ENCODE results near the gene TMEM150B.
A peak's percentile ranks its signal among the peaks of the same experiment; 100 is the strongest.
"Not testable (repeated sequence)": the region's sequence is repeated elsewhere in the genome, so short reads cannot be mapped to it uniquely, and the experiment has no call there.

The TMEM150B gene

DNA sequence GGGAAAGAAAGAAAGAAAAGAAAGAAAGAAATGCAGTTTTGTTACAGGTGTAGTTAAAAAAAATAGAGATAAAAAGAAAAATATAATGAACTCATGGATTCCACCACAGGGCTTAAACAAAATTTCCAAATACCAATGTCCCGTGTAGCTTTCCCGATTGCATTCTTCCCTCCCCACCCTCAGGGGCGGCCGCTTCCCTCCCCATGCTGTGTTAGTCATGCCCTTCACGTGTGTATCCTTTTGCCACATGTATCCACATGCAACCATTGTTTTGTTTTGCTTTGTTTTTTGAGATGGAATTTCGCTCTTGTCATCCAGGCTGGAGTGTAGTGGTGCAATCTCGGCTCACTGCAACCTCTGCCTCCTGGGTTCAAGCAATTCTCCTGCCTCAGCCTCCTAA is 11.0 kb upstream of the TMEM150B start:
- Mint-ChIP-seq H3K27ac (no peak overlapping the region), H3K36me3 (ENCODE audit: low read depth) (peaks cover 13% of the 10 kb centered on the region), H3K4me3 (no peak overlapping the region), H3K9me3 (no peaks in the 10 kb centered on the region), H3K27me3 (peaks cover 3% of the 10 kb centered on the region), H3K4me1 (ENCODE audit: low read depth) (peaks cover 36% of the 10 kb centered on the region)
- intact Hi-C loops (cut with micrococcal nuclease), result loop anchor here (5.0 kb wide), 1 partner anchor 51 kb away; the partner anchor contains the start of gene RPL28

GRCh38 chr19:55333870-55334269 is 8.7 kb upstream of the TMEM150B start:
- Mint-ChIP-seq H3K4me3 (no peak overlapping the region), H3K27ac (no peak overlapping the region), H3K9me3 (no peaks in the 10 kb centered on the region), H3K36me3 (ENCODE audit: low read depth) (no peaks in the 10 kb centered on the region), H3K4me1 (ENCODE audit: low read depth) (peaks cover 32% of the 10 kb centered on the region), H3K27me3 (peaks cover 3% of the 10 kb centered on the region)
- intact Hi-C loops (cut with micrococcal nuclease), result no loop called here

- not testable (repeated sequence) for H3K36me3 Mint-ChIP-seq (ENCODE audit: low read depth)
These were observed 4.7 kb upstream of the TMEM150B start for GRCh38 chr19:55329791-55330190.

DNA sequence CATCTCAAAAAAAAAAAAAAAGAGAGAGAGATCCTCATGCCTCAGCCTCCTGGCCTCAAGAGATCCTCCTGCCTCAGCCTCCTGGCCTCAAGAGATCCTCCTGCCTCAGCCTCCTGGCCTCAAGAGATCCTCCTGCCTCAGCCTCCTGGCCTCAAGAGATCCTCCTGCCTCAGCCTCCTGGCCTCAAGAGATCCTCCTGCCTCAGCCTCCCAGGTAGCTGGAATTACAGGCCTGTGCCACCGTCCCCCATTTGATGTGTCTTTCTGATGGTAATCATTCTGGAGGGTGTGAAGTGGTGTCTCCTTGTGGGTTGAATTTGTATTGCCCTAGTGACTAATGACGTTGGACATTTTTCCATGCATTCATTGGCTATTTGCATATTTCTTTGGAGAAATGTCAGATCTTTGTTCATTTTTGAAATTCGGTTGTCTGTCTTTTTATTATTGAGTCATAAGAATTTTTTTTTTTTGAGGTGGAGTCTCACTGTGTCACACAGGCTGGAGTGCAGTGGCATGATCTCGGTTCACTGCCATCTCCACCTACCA is 3.7 kb upstream of the TMEM150B start:
- H3K4me3 Mint-ChIP-seq; H3K9me3 Mint-ChIP-seq; H3K36me3 Mint-ChIP-seq (ENCODE audit: low read depth); H3K27me3 Mint-ChIP-seq; intact Hi-C loops (cut with micrococcal nuclease): not testable (repeated sequence)
- H3K27ac Mint-ChIP-seq, result peak overlapping the region; percentile 55
- H3K4me1 Mint-ChIP-seq (ENCODE audit: low read depth), result peaks cover 58% of the 10 kb centered on the region

More at GRCh38 chr19:55329791-55330190, 4.7 kb upstream of the TMEM150B start:
- H3K9me3 Mint-ChIP-seq; H3K4me3 Mint-ChIP-seq; intact Hi-C loops (cut with micrococcal nuclease); H3K27me3 Mint-ChIP-seq: not testable (repeated sequence)
- H3K27ac Mint-ChIP-seq, result peak overlapping the region; percentile 54
- H3K4me1 Mint-ChIP-seq (ENCODE audit: low read depth), result peaks cover 54% of the 10 kb centered on the region

GRCh38 chr19:55324662-55325061 is 479 bp downstream of the TMEM150B start:
- H3K4me3 Mint-ChIP-seq, result peak overlapping the region; percentile 90
- peak overlapping the region; percentile 94 for H3K27ac Mint-ChIP-seq
- intact Hi-C loops (cut with micrococcal nuclease), result loop anchor here (2.0 kb wide), 1 partner anchor 14 kb away; the partner anchor contains the start of gene KMT5C
- no peaks in the 10 kb centered on the region for H3K27me3 Mint-ChIP-seq
- H3K36me3 Mint-ChIP-seq (ENCODE audit: low read depth), result peaks cover 44% of the 10 kb centered on the region
- no peaks in the 10 kb centered on the region for H3K9me3 Mint-ChIP-seq
- peaks cover 68% of the 10 kb centered on the region for H3K4me1 Mint-ChIP-seq (ENCODE audit: low read depth)

DNA sequence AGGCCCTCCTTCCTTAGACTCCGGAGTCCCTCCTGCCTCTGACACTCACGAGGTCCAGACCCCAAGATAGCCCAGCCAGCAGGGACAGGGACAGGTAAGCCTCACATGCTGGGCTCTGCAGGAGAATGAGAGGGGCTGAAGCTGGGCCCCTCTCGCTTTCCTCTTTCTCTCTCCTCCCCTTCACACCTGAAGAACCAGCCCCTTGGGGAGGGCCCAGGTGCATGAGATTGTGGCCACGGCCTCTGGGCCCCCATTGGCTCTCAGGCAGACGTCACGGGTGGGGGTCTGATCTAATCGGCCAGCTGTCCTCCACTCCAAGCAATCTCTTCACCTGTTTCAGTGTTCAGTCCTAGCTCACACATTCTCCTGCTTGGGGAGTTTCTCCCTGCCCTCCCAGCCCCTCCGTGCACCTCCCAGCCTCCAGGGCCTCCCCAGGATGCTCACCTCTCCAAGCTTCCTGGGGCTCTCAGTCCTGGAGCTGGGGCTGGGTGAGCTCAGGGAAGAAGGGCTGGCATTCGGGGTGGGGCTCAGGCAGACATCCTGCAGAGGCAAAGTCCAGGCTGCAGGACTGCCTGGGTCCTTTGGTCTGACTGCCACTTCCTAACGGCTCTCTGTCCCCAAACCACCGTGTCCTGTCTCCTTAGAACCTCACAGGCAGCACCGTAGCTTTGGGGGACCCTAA is 2.8 kb downstream of the TMEM150B start:
- H3K4me3 Mint-ChIP-seq, result peak overlapping the region; percentile 77
- H3K4me1 Mint-ChIP-seq (ENCODE audit: low read depth), result peaks cover 60% of the 10 kb centered on the region
- H3K9me3 Mint-ChIP-seq, result no peaks in the 10 kb centered on the region
- peak overlapping the region; percentile 94 for H3K27ac Mint-ChIP-seq
- H3K27me3 Mint-ChIP-seq, result no peaks in the 10 kb centered on the region
- H3K36me3 Mint-ChIP-seq (ENCODE audit: low read depth), result peaks cover 67% of the 10 kb centered on the region
- intact Hi-C loops (cut with micrococcal nuclease), result no loop called here

DNA sequence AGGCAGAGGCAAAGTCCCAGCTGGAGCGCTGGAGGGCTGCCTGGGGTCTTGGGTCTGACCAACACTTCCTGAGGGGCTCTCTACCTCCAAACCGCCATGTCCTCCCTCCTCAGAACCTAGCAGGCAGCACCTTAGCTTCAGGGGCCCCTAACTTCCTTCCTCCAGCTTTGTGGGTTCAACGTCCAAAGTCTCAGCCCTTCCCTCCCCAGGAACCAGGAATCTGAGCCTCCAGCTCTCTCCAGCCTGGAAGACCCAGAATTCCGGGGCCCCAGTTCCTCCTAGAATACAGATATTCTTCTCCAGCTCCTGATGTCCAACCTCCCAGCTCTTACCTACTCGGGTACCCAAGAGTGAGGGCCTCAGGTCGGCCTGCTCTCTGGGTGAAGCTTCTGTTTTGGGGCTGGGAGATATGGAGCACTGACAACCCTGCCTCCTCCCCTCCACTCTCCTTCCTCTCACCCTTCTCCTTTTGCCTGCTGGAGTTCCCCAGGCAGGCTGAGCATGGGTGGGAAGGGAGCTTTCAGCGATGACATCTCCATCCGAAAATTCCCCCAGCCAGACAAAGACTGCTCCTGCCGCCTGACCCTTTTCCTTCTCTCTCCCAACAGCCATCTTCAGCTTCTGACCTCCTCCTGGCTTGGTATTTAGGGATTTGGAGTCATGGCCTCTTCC is 3.5 kb downstream of the TMEM150B start:
- Mint-ChIP-seq H3K27ac (peak overlapping the region; percentile 94), H3K9me3 (no peaks in the 10 kb centered on the region), H3K36me3 (ENCODE audit: low read depth) (peaks cover 74% of the 10 kb centered on the region), H3K4me1 (ENCODE audit: low read depth) (peaks cover 57% of the 10 kb centered on the region), H3K4me3 (peak overlapping the region; percentile 77), H3K27me3 (no peaks in the 10 kb centered on the region)
- intact Hi-C loops (cut with micrococcal nuclease), result no loop called here

- Mint-ChIP-seq H3K4me3 (no peak overlapping the region), H3K9me3 (no peaks in the 10 kb centered on the region), H3K27ac (peak overlapping the region; percentile 94), H3K27me3 (no peaks in the 10 kb centered on the region), H3K36me3 (ENCODE audit: low read depth) (peaks cover 80% of the 10 kb centered on the region), H3K4me1 (ENCODE audit: low read depth) (peaks cover 50% of the 10 kb centered on the region)
- intact Hi-C loops (cut with micrococcal nuclease), result no loop called here
These were observed 4.2 kb downstream of the TMEM150B start for GRCh38 chr19:55320844-55321419.

DNA sequence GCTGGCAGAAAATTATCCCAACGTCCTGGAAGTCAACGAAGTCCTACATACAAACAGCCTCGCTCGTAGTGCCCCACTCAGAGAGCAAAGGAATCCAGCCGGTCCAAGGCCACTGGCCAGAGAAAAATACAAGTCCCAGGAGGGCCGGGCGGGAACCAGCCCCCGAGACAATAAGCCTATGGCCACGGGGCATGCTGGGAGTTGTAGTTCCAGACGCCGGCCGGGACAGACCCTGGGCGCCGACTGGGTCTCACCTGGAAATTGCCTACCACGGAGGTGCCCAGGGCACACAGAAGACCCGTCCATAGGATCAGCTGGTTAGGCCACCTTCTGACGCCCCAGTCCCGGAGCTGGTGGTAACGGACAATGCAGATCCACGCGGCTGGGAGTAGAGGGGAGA is 5.4 kb downstream of the TMEM150B start:
- H3K4me3 Mint-ChIP-seq, result no peak overlapping the region
- peaks cover 39% of the 10 kb centered on the region for H3K4me1 Mint-ChIP-seq (ENCODE audit: low read depth)
- intact Hi-C loops (cut with micrococcal nuclease), result no loop called here
- peaks cover 88% of the 10 kb centered on the region for H3K36me3 Mint-ChIP-seq (ENCODE audit: low read depth)
- no peaks in the 10 kb centered on the region for H3K27me3 Mint-ChIP-seq
- no peaks in the 10 kb centered on the region for H3K9me3 Mint-ChIP-seq
- H3K27ac Mint-ChIP-seq, result peak overlapping the region; percentile 6

DNA sequence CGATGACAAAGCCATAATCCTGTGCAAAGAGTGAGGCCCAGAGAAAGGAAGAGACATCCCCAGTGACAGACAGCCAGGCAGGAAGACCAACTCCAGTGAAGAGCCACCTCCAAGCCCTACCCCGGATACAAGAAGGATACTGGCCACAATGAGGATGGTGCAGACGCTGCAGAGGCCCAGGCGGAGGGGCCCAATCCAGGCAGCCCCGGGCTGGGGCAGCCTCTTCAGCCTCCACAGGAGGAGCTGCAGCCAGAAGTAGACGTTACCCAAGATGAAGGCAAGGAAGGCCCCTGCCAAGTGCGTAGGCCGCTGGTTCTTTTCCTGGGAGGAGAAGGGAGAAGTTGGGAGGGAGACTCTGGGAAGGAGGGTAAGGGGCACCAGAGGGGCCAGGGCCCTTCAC is 8.5 kb downstream of the TMEM150B start:
- H3K9me3 Mint-ChIP-seq, result no peaks in the 10 kb centered on the region
- H3K27me3 Mint-ChIP-seq, result no peaks in the 10 kb centered on the region
- H3K27ac Mint-ChIP-seq, result no peak overlapping the region
- intact Hi-C loops (cut with micrococcal nuclease), result no loop called here
- H3K4me3 Mint-ChIP-seq, result no peak overlapping the region
- H3K36me3 Mint-ChIP-seq (ENCODE audit: low read depth), result peaks cover 99% of the 10 kb centered on the region
- peaks cover 32% of the 10 kb centered on the region for H3K4me1 Mint-ChIP-seq (ENCODE audit: low read depth)

DNA sequence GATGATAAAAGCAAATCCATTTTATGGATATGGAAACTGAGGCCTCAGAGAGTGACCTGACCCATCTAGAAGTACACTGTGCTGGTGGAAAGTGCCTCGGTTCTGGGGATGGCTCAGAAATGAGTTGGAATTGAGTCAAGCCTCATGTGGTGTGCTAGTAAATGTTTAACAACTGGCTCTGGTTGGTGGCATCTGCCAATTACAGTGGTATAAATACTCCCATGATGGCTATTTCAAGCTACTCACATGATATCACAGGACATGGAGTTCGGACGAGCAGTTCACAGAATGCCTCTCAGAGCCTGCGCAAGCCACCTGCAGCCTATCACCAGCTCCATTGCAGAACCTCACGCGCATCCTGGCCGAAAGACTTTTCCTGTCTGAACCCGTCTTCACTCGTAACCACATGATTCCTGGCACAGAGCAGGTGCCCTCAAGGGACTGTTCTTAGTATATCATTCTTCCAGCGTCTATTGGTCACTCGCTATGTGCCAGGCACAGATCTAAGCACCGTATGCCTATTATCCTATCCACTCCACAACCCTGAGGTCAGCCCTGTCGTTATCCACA is 9.1 kb downstream of the TMEM150B start:
- intact Hi-C loops (cut with micrococcal nuclease), result no loop called here
- Mint-ChIP-seq H3K9me3 (no peaks in the 10 kb centered on the region), H3K27me3 (no peaks in the 10 kb centered on the region), H3K4me1 (ENCODE audit: low read depth) (peaks cover 26% of the 10 kb centered on the region), H3K4me3 (no peak overlapping the region), H3K27ac (no peak overlapping the region), H3K36me3 (ENCODE audit: low read depth) (peaks cover 98% of the 10 kb centered on the region)

DNA sequence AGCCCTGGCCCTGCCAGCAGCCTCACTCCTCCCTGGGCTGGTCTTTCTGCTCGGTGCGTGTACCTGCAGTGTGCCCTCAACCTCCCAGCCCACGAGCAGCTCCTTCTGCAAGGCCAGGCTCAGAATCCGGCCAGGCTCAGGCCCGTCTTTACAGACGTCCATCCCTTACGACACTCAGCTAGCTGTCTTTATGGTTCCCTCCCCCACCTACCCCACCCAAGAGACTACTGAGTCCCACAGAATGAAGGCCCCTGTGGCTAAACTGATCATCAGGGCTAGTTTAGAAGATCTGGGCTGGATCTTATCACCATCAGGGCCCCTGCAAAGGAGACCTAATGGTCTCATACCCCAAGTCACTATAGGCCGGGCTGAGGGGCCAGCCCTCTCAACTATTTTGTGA is 10.7 kb downstream of the TMEM150B start:
- H3K27me3 Mint-ChIP-seq, result no peaks in the 10 kb centered on the region
- intact Hi-C loops (cut with micrococcal nuclease), result no loop called here
- peak overlapping the region; percentile 62 for H3K27ac Mint-ChIP-seq

GRCh38 chr19:55312621-55313512 is 12.3 kb downstream of the TMEM150B start:
- Mint-ChIP-seq H3K27ac (peak overlapping the region; percentile 6), H3K27me3 (no peaks in the 10 kb centered on the region), H3K4me3 (no peak overlapping the region), H3K9me3 (no peaks in the 10 kb centered on the region), H3K36me3 (ENCODE audit: low read depth) (peaks cover 66% of the 10 kb centered on the region), H3K4me1 (ENCODE audit: low read depth) (peaks cover 13% of the 10 kb centered on the region)
- intact Hi-C loops (cut with micrococcal nuclease), result no loop called here

More for the DNA sequence above, 10.7 kb downstream of the TMEM150B start:
- Mint-ChIP-seq H3K36me3 (ENCODE audit: low read depth) (peaks cover 81% of the 10 kb centered on the region), H3K9me3 (no peaks in the 10 kb centered on the region), H3K4me1 (ENCODE audit: low read depth) (peaks cover 13% of the 10 kb centered on the region), H3K4me3 (no peak overlapping the region)
